ENCODE results near the gene AIRE.

The AIRE gene

DNA sequence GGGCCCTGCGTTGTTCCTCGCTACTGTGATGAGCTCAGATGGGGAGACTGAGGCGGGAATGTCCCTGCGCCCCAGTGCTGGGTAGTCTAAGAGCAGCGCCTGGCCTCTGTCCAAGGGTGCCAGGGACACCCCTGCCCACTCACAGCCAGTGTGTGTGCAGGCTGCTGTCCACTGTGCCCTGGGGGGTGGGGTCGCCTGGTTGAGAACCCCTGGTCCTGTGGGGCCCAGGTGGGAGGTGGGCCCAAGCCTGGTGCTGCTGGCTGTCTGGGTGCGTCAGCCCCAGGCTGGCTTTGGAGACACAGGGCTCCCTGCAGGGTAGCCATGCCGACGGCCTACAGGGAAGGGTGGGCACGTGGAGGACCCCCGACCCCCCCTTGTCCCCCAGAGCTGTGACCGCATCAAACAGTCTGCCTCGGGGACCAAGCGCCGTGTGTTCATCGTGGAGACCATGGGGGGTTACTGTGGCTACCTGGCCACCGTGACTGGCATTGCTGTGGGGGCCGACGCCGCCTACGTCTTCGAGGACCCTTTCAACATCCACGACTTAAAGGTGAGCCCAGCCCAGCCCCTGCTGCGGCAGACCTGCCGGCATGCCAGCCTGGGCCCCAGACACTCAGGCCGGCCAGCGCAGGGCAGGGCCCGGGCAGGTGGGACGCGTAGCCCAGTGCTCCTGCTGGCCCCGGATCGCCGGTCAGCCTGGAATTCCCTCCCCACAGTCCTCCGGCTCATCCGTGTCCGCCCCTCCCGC is 38.6 kb downstream of the AIRE start:
- no peak for DNase-seq (ENCODE audit: low read depth in 2 of 2)

DNA sequence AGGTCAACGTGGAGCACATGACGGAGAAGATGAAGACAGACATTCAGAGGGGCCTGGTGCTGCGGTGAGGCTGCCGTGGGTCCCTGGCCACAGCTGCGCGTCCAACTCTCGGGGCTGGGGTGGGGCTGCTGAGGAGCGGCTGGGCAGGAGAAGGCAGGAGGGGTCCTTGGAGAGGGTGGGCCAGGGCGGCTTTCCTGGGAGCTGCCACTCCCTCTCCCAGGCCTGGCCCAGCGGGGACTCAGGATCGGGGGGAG is 39.1 kb downstream of the AIRE start:
- no peak for DNase-seq (ENCODE audit: low read depth in 2 of 2)

DNA sequence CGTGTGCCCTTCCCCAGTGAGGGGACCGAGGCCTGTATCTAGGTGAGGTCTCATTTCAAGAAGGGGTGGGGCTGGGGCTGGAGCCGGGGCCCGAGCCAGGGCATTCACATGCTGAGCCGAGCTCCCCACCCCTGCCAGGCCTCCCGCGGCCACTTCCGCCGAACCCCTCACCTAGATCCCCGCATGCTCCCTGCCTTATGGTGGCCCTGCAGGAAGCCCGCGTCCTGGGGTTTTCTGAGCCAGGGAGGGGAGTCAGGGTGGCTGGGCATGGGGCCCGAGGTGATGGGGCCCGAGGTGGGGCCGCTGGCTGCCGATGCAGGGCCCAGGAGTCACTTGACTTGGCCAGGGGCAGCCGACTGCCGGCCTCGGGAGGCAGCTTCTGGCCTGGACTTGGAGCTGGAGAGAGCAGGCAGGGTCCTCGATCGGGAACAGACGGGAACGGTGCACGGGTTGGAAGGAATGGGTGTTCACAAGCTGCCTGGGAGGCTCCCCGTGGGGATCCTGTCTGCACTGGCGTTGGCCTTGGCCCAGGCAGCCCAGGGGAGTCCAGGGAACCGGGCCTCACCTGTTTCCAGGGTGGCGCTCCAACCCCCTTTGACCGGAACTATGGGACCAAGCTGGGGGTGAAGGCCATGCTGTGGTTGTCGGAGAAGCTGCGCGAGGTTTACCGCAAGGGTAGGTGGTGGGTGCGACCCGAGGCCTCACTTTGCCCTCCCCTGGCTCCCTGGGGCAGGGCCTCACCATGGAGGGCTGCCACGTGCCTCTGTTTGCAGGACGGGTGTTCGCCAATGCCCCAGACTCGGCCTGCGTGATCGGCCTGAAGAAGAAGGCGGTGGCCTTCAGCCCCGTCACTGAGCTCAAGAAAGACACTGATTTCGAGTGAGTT is 40.0 kb downstream of the AIRE start:
- DNase-seq (ENCODE audit: low read depth in 2 of 2), result no peak

DNA sequence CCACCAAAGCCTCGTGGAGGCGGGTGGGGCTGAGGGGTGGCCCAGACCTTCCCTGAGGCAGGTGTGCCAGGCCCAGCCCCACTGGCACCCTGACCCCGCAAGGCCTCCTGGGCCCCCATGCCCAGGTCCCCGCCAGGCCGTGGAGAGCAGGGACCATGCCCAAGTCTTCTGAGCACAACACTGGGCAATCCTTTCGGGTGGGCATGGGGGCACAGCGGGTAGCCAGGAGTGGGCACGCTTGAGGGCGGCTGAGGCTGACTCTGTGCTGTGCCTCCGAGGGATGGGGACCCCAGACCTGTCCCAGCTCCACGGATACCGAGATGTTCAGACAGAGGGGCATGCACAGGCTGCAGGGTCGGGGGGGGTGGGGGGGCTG is 40.6 kb downstream of the AIRE start:
- DNase-seq (ENCODE audit: low read depth in 2 of 2), result no peak

DNA sequence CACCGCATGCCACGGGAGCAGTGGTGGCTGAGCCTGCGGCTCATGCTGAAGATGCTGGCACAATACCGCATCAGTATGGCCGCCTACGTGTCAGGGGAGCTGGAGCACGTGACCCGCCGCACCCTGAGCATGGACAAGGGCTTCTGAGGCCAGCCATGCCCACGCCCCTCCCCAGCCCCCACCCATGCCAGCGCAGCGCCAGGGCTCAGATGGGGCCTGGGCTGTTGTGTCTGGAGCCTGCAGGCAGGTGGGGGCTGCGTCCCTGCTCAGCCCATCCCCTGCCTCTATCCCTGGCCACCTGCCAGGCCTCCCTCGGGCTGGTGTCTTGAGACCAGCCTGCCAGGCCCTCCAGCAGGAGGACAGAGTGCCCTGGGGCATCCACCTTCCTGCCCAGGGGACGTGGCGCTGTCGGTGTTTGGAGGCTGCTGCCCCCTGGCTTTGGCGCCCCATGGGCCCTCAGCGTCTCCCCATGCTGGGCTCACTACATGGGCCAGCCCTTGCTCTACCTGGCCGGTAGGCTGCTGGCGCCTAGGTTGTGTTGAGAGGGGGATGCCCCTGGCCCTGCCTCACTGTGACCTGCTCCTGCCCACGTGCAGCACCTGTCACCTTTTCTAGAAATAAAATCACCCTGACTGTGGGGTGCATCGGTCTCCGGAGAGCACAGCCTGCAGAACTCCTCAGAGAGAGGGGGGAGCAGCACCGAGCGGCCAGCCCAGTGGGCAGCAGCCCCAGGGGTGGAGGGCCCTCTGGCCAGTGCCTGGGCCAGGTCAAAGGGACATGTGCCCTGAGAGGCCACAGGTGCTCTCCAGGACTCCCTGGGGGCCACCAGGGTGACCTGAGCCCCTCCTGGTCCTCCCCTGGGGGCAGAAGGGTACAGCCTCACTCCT is 41.3 kb downstream of the AIRE start:
- DNase-seq (ENCODE audit: low read depth in 2 of 2), result no peak

DNA sequence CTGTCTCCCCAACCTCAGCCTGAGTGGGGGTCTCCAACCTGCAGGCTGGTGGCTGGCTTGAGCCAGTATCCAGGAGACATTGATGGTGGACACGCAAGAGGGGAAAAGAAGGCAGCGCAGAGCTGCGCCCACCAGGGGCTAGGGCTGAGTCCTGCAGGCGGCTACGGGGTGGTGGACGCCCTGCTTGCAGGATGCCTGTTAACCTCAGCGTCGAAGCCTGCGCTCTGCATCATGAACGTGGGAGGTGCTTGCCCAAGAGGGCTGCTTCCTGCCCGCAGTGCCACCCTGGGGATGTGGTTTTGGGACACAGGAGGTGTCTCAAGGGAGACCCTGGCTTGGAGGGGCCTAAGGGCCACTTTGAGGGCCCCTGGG is 41.9 kb downstream of the AIRE start:
- no peak for DNase-seq (ENCODE audit: low read depth in 2 of 2)

DNA sequence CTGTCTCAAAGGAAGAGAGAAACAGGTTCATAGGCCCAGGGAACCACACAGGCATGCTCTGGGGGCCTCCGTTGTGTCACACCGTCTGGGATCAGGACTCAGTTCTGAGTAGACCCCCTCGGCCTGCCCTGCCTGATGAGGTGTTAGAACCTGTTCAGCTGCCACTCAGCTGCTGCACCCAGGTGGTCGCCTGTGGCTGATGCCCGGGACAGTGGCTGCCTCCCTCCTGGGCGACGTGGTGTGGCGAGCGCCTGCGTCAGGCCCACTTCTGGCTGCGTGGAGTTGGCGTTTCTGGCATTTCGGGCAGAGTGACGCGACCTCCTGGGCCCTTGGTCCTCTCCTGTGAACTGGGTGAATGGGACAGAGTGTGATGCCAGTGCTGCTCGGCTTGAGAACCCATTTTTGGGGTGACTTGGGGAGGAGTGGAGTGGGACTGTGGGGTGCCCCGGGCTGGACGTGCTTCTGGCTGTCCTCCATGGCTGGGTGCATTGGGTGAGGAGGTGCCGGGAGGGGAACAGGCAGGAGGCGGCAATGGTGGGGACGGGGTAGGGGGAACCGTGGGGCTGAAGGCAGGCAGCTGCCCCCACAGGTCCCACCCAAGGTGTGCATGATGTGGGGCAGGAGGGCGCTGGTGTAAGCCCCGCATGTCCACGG is 42.7 kb downstream of the AIRE start:
- no peak for DNase-seq (ENCODE audit: low read depth in 2 of 2)

DNA sequence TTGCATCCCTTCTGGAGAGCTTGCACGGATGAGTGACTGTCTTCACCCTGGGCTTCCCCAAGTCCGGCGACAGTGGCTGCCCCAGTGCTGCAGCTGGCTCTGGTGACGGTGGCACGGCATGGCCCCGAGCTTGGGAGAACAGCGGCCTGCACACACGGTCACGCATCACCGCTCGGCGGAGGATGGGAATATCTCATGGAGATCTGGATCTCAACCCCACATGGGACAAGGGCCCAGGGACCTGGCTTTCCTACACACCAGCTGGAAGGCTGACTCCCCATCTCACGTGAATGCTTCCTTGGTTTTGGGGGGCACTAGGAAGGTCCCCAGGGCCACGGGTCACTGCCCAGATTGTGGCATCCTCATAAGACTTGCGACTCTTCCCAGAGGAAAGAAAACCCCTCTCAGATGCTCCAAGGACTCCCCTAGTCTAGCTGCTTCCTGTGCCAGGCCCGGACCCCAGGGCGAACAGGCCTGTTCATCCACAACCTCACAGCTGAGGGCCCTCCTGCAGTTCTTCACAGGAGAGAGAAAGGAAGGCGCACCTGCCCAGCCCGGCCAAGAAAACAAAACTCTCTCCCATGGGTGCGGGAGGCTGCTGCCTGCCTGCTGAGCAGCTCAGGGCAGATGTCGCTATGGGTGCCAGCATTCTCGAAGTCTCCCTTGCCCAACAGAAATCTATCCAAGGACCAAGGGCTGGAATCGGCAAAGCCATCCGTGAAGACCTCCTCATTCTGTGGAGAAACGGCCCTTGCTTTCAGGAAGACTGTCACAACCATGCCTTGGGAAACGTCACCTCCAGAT is 43.6 kb downstream of the AIRE start:
- no peak for DNase-seq (ENCODE audit: low read depth in 2 of 2)

DNA sequence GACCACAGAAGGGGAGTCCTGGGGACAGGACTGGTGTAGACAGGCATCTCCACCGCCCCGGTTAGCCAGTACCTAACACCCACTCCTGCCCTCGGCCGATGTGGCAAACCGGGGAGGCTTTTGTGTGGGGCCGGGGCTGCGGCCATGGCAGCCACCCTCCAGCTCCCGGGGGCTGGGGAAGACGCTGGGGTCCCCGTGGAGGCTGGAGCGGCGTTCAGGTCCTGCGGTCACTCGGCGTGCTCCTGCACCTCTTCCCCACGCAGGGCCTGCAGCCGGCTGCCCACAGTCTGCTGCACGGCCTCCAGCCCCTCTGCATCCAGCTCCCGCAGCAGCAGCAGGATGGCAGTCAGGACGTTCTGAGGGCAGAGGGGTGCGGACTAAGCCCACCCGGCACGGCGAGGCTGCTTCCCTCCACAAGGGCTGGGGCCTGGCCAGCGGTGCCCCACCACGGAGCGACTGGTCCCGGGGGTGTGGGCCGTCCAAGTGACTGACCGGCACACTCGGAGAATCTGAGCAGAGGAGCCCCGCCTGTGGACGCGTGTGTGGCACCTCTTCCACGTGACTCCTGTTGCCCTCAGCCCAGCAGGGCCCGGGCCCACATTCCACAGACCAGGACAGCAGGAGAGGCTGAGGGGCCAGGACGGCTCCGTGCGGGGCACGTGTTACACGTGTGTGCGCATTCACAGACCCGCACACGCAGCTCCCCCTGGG is 44.5 kb downstream of the AIRE start:
- DNase-seq (ENCODE audit: low read depth in 2 of 2), result no peak

DNA sequence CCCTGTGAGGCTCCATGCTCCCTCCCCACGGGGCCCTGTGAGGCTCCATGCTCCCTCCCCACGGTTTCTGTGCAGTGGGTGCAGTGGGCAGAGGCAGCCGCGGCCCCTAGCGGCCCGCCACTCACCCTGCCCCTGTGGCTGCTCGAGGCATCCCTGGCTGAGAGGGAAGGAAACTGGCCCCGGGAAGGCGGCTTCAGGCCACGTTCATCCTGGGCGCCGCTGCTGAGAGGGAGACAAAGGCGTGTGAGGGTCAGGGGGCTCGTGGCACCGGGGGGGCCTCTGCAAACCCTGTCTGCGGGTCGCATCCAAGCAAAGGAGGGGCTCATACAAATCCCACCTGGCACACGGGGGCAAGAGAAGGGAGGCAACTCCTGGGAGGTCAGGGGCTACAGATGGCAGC is 45.0 kb downstream of the AIRE start:
- no peak for DNase-seq (ENCODE audit: low read depth in 2 of 2)

DNA sequence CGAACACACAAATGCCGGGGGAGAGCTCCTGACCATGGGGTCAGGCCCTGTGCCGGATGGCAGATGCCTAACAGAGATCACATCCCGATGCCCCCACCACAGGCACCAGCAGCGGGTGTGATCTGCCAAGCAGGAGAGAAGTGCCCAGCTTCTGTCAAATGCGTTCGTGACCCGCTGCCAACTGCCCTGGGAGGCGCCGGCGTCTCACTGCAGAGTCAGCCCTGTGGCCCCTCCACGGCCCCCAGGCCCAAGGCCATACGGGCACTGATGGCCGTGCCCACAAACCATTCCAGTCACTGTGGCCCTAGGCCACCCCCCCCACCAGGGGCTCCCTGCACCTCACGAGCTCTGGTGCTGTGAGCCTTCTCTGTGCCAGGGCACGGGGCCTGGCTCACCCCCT is 45.5 kb downstream of the AIRE start:
- DNase-seq (ENCODE audit: low read depth in 2 of 2), result no peak

DNA sequence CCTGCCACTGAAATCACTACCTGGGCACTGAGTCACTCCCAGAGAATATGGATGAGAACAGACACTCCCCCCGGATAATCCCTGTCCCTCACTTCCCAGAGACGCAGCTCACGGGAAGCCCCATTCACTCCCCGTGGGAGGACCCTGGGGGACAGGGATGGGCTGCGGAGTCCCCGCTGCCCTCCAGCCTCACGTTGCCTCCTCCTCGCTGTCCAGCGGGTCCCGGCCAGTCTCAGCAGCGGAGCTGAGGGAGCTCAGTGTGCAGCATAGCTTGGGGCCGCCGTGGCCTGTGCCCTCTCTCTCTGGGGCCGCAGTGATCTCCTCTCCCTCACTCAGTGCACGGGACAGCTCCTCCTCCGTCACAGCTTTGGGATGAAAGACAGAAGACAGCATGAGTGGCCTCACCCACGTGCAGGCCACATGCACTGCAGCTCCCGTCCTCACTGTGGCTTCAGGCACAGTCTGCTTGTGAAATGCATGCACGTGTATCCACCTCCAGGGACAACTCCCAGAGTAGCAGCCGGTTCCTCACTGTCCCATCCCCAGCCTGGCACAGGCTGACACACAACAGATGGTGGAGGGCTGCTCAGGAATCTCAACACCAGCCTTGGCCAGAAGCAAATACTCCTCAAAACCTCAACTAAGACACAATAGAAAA is 46.1 kb downstream of the AIRE start:
- no peak for DNase-seq (ENCODE audit: low read depth in 2 of 2)

DNA sequence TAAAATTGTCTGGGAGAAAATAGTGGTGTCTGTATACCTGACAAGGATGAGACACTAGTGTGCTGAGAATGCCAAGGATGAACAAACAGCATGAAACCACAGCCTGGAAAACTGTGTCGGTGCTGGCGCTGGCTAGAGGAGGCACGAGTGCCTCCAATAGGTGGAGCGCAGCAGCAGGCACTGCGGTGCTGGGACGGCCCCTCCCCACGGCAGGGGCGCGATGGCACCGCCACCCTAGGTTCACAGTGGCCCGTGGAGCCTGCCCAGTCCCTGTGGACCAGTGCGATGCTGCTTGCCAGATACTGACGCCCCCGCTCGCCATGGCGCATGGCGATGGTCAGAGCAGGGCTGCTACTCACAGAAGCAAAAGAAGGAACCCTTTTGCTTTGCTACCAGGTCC is 46.7 kb downstream of the AIRE start:
- DNase-seq (ENCODE audit: low read depth in 2 of 2), result no peak

DNA sequence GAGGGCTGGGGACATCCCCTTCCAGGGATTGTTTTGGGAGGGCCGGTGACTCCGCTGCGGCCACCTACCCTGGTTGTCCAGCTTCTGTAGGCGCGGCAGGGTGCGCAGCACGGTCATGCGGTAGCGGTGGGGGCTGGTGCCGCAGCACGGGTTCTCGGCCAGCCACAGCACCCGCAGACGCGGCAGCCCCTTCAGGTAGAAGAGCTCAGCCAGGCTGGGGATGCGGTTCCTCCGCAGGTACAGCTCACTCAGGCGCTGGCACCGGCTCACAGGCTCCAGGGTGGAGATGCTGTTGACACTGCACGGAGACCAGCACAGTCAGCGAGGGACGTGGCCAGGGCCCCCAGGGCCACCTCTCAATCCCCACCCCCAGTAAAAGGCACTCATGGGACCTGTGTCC is 47.3 kb downstream of the AIRE start:
- DNase-seq (ENCODE audit: low read depth in 2 of 2), result no peak

DNA sequence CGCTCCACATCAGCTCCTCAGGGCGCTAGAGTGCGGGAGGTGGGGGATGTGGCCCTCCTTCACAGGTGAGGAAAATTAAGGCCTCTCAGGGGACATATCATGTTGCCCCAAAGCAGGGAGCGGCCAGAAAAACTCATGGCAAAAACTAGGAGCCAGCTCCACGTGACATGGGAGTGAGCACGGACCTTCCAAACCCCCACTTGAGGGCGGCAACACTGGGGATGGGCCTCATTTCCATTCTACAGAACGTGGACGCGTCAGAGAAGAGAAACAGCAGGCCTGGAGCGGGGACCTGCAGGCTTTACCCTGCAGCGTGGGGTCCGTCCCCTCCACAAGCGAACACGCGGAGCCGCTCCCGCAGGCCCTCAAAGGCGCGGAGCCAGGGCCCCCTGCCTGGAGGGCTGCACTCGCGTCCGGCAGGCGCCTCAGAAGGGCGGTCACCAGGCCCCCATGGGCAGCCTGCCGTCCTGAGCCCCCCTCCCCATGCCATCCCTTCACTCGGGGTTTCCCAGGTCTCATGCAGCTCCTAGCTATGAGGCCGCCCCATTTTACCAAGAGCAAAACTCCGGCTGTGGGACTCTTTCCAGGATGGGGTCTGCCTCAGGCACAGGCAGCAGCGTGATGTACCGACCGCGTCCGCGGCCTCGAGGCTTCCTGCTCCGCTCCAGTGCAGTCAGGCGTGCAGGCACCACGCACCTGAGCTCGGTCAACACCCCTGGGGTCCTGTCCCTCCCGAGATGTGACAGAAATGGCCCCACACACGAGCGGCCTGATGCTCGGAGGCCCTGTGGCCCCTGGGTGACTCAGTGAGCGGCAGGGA is 48.0 kb downstream of the AIRE start:
- no peak for DNase-seq (ENCODE audit: low read depth in 2 of 2)

DNA sequence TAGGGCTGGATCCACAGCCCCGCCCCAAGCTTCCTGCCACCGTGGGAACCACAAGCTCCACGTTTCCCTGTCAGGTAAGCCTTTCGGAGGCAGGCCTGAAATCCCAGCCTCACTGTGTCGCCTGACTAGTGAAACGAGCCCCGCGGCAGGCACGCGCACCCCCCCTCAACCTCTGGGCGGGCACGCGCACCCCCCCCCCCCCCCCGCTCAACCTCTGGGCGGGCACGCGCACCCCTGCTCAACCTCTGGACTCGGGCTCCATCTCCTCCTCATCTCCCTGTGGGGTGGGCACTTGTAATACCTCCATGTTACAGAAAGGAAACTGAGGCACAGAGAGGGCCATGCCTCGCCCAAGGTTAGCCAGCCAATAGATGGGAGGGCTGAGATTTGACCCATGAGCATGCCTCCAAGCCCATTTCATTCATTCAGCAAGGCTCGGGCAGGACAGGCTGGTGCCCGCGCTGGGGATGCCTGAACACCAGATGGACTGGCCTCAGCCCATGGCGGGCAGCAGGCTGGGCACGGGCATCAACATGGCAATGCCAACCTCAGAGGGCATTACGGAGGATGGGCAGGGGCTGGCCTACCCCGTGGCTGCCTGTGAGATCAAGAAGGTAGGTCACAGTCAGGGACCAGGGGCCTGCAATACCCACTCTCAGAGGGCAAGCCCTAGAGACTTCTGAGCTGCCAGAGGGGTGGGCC is 48.8 kb downstream of the AIRE start:
- no peak for DNase-seq (ENCODE audit: low read depth in 2 of 2)

DNA sequence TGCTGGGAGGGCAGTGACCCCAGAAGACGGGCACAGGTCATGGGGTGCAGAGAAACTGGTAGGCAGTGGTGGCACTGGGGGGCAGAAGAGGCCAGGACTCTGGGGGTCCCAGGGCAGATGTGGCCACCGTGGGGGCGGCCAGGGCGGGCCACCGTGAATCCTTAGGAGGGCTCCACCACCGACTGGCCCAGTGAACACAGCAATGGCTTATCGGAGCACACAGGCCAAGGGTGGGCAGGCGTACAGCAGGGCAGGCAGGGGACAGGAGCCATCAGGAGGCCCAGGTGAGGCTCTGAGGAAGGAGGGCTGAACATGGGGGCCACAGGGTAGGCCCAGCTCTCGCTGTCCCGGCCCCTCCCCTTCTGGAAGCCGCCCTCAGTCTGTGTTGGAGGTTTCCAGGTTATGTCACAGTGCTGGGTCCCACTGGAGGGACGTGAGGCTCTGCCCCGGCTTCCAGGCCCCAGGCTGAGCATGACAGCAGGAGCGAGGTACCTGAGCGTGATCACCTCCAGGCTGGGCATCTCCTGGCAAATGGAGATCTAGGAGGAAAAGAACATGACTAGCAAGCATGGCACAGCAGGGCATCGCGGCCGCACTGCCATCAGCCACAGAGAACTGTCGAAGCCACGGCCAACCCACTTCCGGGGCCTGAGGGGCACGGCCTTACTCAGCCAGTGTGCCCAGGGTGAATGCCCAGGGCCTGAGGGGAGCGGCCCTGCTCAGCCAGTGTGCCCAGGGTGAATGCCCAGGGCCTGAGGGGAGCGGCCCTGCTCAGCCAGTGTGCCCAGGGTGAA is 49.8 kb downstream of the AIRE start:
- no peak for DNase-seq (ENCODE audit: low read depth in 2 of 2)

DNA sequence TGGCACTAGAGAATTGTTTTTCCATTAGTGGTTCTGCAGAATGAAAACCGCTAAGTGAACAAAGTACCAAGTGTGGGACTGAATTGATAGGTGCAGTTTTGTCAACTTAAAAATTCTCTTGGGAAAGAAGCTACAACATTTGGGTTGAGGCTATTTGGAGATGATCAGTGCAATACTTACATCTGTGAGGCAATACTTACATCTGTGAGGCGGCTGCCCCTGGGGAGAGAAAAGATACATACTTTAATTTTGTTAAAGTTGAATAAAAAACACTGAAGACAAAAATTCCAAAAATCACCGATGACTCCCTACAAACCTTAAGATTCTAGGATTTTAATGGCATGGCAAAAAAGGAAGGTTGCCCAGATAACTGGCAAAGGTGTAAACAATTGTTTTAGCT is 51.8 kb downstream of the AIRE start:
- no peak for DNase-seq (ENCODE audit: low read depth in 2 of 2)
